Activated naive CD8-positive, alpha-beta T cell treated with anti-CD3 and anti-CD28 coated beads, Interleukin-2, amount 10 ng/mL, durations not matched to agents 7 days and 5 days (primary cell): ENCODE measurements around the gene RCAN2. TPM values are rescaled to one million over a fixed set of nuclear protein-coding genes. Genes with fewer than 3 reads are reported as not detected.

Experiments used
- ATAC-seq: fragments of 150-1000 bp; cut with Tn5 transposase; one replicate; pipeline ENCODE4 v1.10.0; 2021; ENCODE audit warnings: low read depth, moderate library complexity
- POLR2A ChIA-PET: fragments of 350-600 bp; sonication (Branson Sonifier 250); formaldehyde crosslinking; loops from one replicate; lab custom pipeline; 2021; ENCODE audit warnings: antibody characterized with exemption; lab: Charles Lee
- DNase-seq: peaks from one replicate; pipeline ENCODE4 v3.0.0; 2021
- H3K27ac Mint-ChIP-seq: one replicate; pipeline ENCODE4 v1.8.0; 2022; ENCODE audit warnings: mild to moderate bottlenecking, mixed read lengths
- H3K27me3 Mint-ChIP-seq: one replicate; pipeline ENCODE4 v1.8.0; 2022; ENCODE audit warnings: mild to moderate bottlenecking, moderate library complexity, mixed read lengths
- H3K36me3 Mint-ChIP-seq: one replicate; pipeline ENCODE4 v1.8.0; 2021; ENCODE audit warnings: mild to moderate bottlenecking, mixed read lengths
- H3K4me1 Mint-ChIP-seq: one replicate; pipeline ENCODE4 v1.8.0; 2021; ENCODE audit warnings: mixed read lengths
- H3K4me3 Mint-ChIP-seq: one replicate; pipeline ENCODE4 v1.8.0; 2022; ENCODE audit warnings: mild to moderate bottlenecking, moderate library complexity, mixed read lengths
- H3K9me3 Mint-ChIP-seq: one replicate; pipeline ENCODE4 v1.8.0; 2021; ENCODE audit warnings: mixed read lengths
- total RNA-seq, 2 experiments: library from RNA; stranded (reverse); gene quantifications; one replicate each; pipeline ENCODE4 v1.2.3, GENCODE V29; 2021

RCAN2 gene
- total RNA-seq, 2 experiments from 2014 or later = 0.37 to 0.53 TPM

GRCh38 chr6:46189726-46190125 lies 301.5 kb downstream of the RCAN2 start:
- no peaks in the 10 kb centered on the region for H3K4me1 Mint-ChIP-seq
- POLR2A ChIA-PET = no interaction called here

GRCh38 chr6:46186583-46186982 lies 304.7 kb downstream of the RCAN2 start:
- H3K9me3 Mint-ChIP-seq = no peaks in the 10 kb centered on the region
- DNase-seq (no peak), ATAC-seq (no peak)
- H3K27ac Mint-ChIP-seq = no peak overlapping the region
- H3K4me3 Mint-ChIP-seq = no peak overlapping the region
- peaks cover 53% of the 10 kb centered on the region for H3K27me3 Mint-ChIP-seq
- POLR2A ChIA-PET = no interaction called here
- H3K36me3 Mint-ChIP-seq = no peaks in the 10 kb centered on the region
- no peaks in the 10 kb centered on the region for H3K4me1 Mint-ChIP-seq

More at GRCh38 chr6:46189726-46190125, 301.5 kb downstream of the RCAN2 start:
- Mint-ChIP-seq H3K27me3 (peaks cover 37% of the 10 kb centered on the region), H3K27ac (no peak overlapping the region), H3K4me3 (no peak overlapping the region), H3K36me3 (no peaks in the 10 kb centered on the region), H3K9me3 (no peaks in the 10 kb centered on the region)
- DNase-seq = no peak
- no peak for ATAC-seq

- no peak overlapping the region for H3K4me3 Mint-ChIP-seq
- peaks cover 1% of the 10 kb centered on the region for H3K9me3 Mint-ChIP-seq
- H3K27me3 Mint-ChIP-seq = peaks cover 67% of the 10 kb centered on the region
- no peak for ATAC-seq
- POLR2A ChIA-PET = no interaction called here
- H3K4me1 Mint-ChIP-seq = no peaks in the 10 kb centered on the region
- no peaks in the 10 kb centered on the region for H3K36me3 Mint-ChIP-seq
- DNase-seq = no peak
- no peak overlapping the region for H3K27ac Mint-ChIP-seq
Observed at GRCh38 chr6:46184114-46184513, 307.1 kb downstream of the RCAN2 start.

- DNase-seq (no peak), ATAC-seq (no peak)
- H3K4me1 Mint-ChIP-seq = peaks cover 11% of the 10 kb centered on the region
- H3K36me3 Mint-ChIP-seq = peaks cover 4% of the 10 kb centered on the region
- no peak overlapping the region for H3K4me3 Mint-ChIP-seq
- POLR2A ChIA-PET = no interaction called here
- H3K27ac Mint-ChIP-seq = no peak overlapping the region
- H3K9me3 Mint-ChIP-seq = peaks cover 5% of the 10 kb centered on the region
- H3K27me3 Mint-ChIP-seq = peaks cover 42% of the 10 kb centered on the region
Observed at GRCh38 chr6:46175976-46176375, 315.3 kb downstream of the RCAN2 start.

GRCh38 chr6:46175446-46175845 lies 315.8 kb downstream of the RCAN2 start:
- H3K27ac Mint-ChIP-seq = peak overlapping the region; percentile 19
- DNase-seq (no peak), ATAC-seq (peak; percentile 82)
- peaks cover 4% of the 10 kb centered on the region for H3K36me3 Mint-ChIP-seq
- H3K4me1 Mint-ChIP-seq = peaks cover 11% of the 10 kb centered on the region
- POLR2A ChIA-PET = no interaction called here
- peaks cover 43% of the 10 kb centered on the region for H3K27me3 Mint-ChIP-seq
- H3K4me3 Mint-ChIP-seq = peak overlapping the region; percentile 45
- H3K9me3 Mint-ChIP-seq = peaks cover 5% of the 10 kb centered on the region

- Mint-ChIP-seq H3K27ac (peak overlapping the region; percentile 19), H3K27me3 (peaks cover 45% of the 10 kb centered on the region), H3K36me3 (peaks cover 4% of the 10 kb centered on the region), H3K4me1 (peaks cover 11% of the 10 kb centered on the region), H3K4me3 (peak overlapping the region; percentile 45), H3K9me3 (peaks cover 5% of the 10 kb centered on the region)
- ATAC-seq (no peak), DNase-seq (no peak)
- POLR2A ChIA-PET = no interaction called here
Observed at GRCh38 chr6:46174904-46175303, 316.3 kb downstream of the RCAN2 start.

GRCh38 chr6:46172176-46172575 lies 319.1 kb downstream of the RCAN2 start:
- H3K4me3 Mint-ChIP-seq = no peak overlapping the region
- H3K27me3 Mint-ChIP-seq = peaks cover 29% of the 10 kb centered on the region
- peaks cover 11% of the 10 kb centered on the region for H3K4me1 Mint-ChIP-seq

More at GRCh38 chr6:46172176-46172575, 319.1 kb downstream of the RCAN2 start:
- no peak for DNase-seq
- Mint-ChIP-seq H3K9me3 (no peaks in the 10 kb centered on the region), H3K27ac (no peak overlapping the region), H3K36me3 (no peaks in the 10 kb centered on the region)
- no peak for ATAC-seq
- POLR2A ChIA-PET = no interaction called here

Other genes with a start within 250 kb of the RCAN2 start
- not detected for gene CYP39A1, start 161.4 kb upstream of the RCAN2 start, total RNA-seq
- under 1 TPM; 0.64 to 0.88 TPM for gene SLC25A27, start 161.5 kb upstream of the RCAN2 start, total RNA-seq
- not detected for gene TDRD6, start 196.4 kb upstream of the RCAN2 start, total RNA-seq
- gene PLA2G7, start 243.9 kb upstream of the RCAN2 start, total RNA-seq = 1 to 10 TPM; 7.5 to 9.6 TPM